KBM-7 (cell line): Measurements from ENCODE around the gene SNW1.

ENCODE experiments used
- DNase-seq: peaks from one replicate; pipeline ENCODE4 v3.0.0-alpha.2; 2015
- in situ Hi-C: fragments of 300-500 bp; cut with MboI; formaldehyde crosslinking; loops from 2 replicates; pipeline ENCODE4 v1.14.3; 2020; ENCODE audit warnings: low sequenced_read_pairs, low pct_unique_long_range_greater_than_20kb, mixed read lengths

Gene SNW1

DNA sequence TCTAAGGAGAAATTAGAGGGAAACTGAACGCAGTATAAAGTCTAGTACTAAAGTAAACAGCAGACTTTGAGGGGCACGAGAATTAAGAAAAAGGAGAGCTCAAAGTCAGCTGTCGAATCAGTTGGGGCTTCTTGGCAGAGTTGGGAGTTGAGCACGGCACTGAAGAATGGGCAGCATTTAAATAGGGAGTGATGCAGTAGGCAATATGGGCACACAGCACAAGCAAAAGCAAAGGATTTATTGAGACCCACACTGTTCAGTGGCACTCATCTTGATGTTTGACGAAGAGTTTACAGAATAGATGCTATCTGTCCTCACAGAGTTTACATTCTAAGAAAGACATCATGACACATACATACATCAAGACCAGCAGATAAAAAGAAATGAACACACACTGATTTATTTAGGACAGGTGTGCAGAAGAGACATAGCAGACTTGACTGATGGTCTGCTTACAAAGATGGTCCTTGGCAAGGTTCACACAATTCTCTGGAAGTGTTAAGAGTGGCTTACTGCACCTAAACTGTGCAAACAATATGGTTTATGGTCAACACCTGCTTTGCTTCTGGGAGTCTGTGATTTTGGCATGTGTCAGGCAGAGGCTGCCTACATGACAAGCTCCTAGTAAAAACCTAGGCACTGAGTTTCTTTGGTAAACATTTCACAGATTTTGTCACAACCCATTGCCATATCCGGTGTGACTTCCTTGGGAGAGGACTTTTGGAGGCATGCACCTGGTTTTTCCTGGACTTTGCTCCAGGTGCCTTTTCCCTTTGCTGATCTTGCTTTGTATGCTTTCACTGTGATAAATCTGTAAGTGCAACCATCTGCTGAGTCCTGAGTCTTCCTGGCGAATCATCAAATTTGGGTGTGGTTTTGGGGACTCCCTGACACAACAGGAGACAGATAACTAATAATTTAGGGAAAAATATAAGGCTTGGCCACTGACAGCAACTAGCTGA lies 79.5 kb downstream of the SNW1 start:
- DNase-seq: no peak
- in situ Hi-C loops: no loop called here

DNA sequence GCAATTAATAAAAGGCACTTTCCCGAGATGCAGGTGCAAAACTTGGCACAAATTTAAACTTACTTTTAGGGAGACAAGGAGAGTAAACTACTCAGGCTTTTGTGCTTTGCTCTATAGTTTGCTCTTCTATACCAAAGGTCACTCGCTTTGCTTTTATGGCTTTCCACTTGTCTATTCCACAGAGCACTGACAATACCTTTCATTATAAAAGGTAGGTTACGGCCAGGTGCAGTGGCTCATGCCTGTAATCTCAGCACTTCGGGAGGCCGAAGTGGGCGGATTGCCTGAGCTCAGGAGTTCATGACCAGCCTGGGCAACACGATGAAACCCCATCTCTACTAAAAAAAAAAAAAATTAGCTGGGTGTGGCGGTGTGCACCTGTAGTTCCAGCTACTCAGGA lies 86.0 kb downstream of the SNW1 start:
- no peak for DNase-seq
- in situ Hi-C loops: no loop called here

DNA sequence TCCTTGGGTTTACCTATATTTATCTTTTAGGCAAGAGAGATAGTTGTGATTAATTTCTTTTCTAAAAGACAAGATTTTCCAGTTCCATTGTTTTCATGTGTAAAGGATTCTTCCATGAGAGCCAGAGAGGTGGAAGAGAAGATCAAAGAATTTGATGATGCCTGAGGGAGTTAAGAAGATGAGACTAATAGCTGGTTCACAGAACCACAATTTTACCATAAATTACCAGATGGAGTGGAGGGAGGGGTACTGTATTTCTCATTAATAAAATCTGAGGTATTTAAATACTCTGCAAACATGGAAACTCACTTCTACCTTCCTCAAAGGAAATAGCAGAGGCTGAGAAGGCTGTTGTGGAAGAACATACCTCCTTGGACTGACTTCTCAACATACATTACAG lies 87.8 kb downstream of the SNW1 start:
- in situ Hi-C loops: no loop called here
- DNase-seq: no peak
